Kidney (tissue), 14 donors: ENCODE measurements around the gene MRPL16. TPM values are rescaled to one million over a fixed set of nuclear protein-coding genes. Genes with fewer than 3 reads are reported as not detected.

Experiments used
- DNase-seq, 5 donors: peaks; one replicate each; pipeline ENCODE4 v3.0.0-alpha.2; 2013 to 2020
- FAIRE-seq: peaks from 2 replicates; lab custom pipeline; 2012; peaks lifted over from hg19 to GRCh38; lab: Jason Lieb, UNC
- H3K27ac ChIP-seq, 2 donors: one replicate each; pipeline ENCODE4 v1.7.0; 2013; ENCODE audit warnings: low read depth in 2 of 2, low read length in 2 of 2, inconsistent platforms in 1 of 2
- H3K27me3 ChIP-seq: one replicate; pipeline ENCODE4 v1.7.1; 2013; ENCODE audit warnings: low read length, inconsistent platforms; ENCODE audit not compliant: control insufficient read depth, insufficient read depth
- H3K36me3 ChIP-seq, 3 donors: one replicate each; pipeline versions ENCODE4 v1.7.0 to v1.7.1; 2013; ENCODE audit warnings: low read length in 3 of 3, control low read depth in 1 of 3, inconsistent platforms in 1 of 3; ENCODE audit not compliant: insufficient read depth in 3 of 3, control insufficient read depth in 2 of 3
- H3K4me1 ChIP-seq, 3 donors: one replicate each; pipeline versions ENCODE4 v1.7.0 to v1.7.1; 2013; ENCODE audit warnings: low read length in 3 of 3, inconsistent platforms in 1 of 3, low read depth in 1 of 3; ENCODE audit not compliant: control insufficient read depth in 2 of 3, insufficient read depth in 2 of 3
- H3K4me3 ChIP-seq, 3 donors: one replicate each; pipeline versions ENCODE4 v1.7.0 to v1.8.1; 2013; ENCODE audit warnings: low read length in 3 of 3, control low read depth in 1 of 3, inconsistent platforms in 1 of 3
- H3K9ac ChIP-seq, 3 donors: one replicate each; pipeline versions ENCODE4 v1.7.0 to v1.7.1; 2013; ENCODE audit warnings: low read length in 3 of 3, control low read depth in 1 of 3, inconsistent platforms in 1 of 3
- H3K9me3 ChIP-seq, 3 donors: one replicate each; pipeline versions ENCODE4 v1.7.0 to v1.7.1; 2013; ENCODE audit warnings: low read length in 3 of 3, control low read depth in 1 of 3, inconsistent platforms in 1 of 3; ENCODE audit not compliant: control insufficient read depth in 2 of 3, insufficient read depth in 1 of 3
- intact Hi-C: fragments of 100-400 bp; cut with DNase I; formaldehyde crosslinking; loops from one replicate; pipeline ENCODE4 v1.11.1; 2022
- polyA plus RNA-seq: library from polyadenylated mRNA; stranded (reverse); fragments of 350-450 nt; fragmentation: Illumina TruSeq; extraction: RNeasy Lipid Tissue Mini Kit (QIAGEN cat#74804); gene quantifications from one replicate; pipeline ENCODE4 v1.2.3, GENCODE V29; 2014; ENCODE audit warnings: low read depth, low replicate concordance; ENCODE audit not compliant: insufficient read depth
- total RNA-seq: library from RNA; stranded (reverse); fragmentation: NEBNext Ultra II Directional; extraction: Animal tissue kit (Norgen Biotek cat#: 25700); gene quantifications from one replicate; pipeline ENCODE4 v1.2.1, GENCODE V29; 2021
- TF ChIP-seq, protein P1 (sequence below): IDR thresholded peaks from 3 replicates; pipeline ENCODE4 v1.5.1; 2012; ENCODE audit warnings: mild to moderate bottlenecking, moderate library complexity, borderline replicate concordance; ENCODE audit not compliant: insufficient read depth; ENCODE audit errors: extremely low read depth
- donor health status: control.
- donor health status: control.
- donor health status: control.
- donor health status: control.
- donor health status: control.
- donor health status: DM: yes; HTN: yes; CAD: no.
- donor health status: Normal renal cell carcinoma (clear cell type).

The MRPL16 gene
- total and polyA plus RNA-seq, 2 donors from 2014 or later = 38.0 to 109 TPM

DNA sequence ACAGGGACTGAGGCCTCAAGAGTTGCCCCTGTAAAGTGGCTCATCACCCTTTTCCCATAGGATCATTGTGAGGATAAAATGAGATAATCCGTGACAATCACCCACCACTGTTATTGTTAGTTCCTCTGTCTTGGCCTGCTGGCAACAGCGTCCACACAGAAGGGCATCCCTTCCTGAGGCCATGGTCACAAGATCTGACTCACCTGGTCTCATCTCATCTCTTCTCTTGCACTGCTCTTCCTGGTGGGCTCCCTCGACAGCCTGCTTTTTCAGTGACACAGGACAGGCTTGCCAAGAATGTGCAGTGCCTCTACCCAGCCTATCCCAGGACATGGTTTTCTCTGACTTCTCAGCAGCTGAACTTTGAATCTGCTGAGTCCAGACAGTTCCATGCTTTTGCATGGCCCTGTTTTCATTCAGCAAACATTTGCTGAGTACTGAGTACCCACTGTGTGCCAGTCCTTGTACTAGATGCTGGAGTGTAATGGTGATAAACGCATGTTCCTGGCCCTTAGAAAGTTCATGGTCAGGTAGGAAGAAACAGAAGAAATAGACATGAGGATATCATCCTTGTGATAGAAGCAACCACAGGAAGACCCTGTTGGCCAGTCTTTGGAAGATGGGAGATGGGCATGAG, 52.1 kb downstream of the MRPL16 start:
- Histone ChIP-seq H3K27me3 (no peaks in the 10 kb centered on the region), H3K27ac (peak overlapping the region in 1 of 2 donors; percentile 14), H3K36me3 (peaks cover 0 to 2% (median 0%) of the 10 kb centered on the region in 3 donors), H3K9ac (no peak overlapping the region), H3K4me3 (peak overlapping the region in 2 of 3 donors; percentile 14 to 95), H3K9me3 (no peaks in the 10 kb centered on the region), H3K4me1 (peaks cover 0 to 28% (median 14%) of the 10 kb centered on the region in 3 donors)
- intact Hi-C loops = no loop called here
- TF ChIP-seq, protein P1, sequence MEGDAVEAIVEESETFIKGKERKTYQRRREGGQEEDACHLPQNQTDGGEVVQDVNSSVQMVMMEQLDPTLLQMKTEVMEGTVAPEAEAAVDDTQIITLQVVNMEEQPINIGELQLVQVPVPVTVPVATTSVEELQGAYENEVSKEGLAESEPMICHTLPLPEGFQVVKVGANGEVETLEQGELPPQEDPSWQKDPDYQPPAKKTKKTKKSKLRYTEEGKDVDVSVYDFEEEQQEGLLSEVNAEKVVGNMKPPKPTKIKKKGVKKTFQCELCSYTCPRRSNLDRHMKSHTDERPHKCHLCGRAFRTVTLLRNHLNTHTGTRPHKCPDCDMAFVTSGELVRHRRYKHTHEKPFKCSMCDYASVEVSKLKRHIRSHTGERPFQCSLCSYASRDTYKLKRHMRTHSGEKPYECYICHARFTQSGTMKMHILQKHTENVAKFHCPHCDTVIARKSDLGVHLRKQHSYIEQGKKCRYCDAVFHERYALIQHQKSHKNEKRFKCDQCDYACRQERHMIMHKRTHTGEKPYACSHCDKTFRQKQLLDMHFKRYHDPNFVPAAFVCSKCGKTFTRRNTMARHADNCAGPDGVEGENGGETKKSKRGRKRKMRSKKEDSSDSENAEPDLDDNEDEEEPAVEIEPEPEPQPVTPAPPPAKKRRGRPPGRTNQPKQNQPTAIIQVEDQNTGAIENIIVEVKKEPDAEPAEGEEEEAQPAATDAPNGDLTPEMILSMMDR = no peak
- no peak for FAIRE-seq
- no peak for DNase-seq

DNA sequence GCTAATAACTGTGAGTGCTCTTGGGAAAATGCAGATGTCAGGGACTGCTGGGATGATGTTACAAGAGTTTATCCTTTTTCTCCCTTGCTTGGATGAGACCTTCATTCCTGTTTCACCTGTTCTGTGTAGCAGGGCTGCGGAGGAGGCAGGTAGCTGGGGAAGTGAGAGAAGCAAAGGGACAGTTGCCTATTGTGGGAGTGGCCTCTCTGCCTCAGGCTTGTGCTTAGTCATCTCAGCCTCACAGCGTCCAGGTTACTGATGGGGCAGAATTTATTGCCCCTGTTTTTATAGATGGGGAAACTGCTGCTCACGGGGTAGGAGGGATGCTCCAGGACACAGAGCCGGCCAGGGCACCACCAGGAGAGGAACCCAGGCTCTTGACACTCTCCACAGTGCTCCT, 53.7 kb downstream of the MRPL16 start:
- peaks cover 0 to 2% (median 0%) of the 10 kb centered on the region in 3 donors for H3K36me3 ChIP-seq
- no peaks in the 10 kb centered on the region for H3K9me3 ChIP-seq
- FAIRE-seq (no peak), DNase-seq (peak in 1 of 5 donors; percentile 11)
- peak overlapping the region in 2 of 3 donors; percentile 66 to 95 for H3K4me3 ChIP-seq
- H3K9ac ChIP-seq = peak overlapping the region in 1 of 3 donors; percentile 93
- peaks cover 0 to 20% (median 14%) of the 10 kb centered on the region in 3 donors for H3K4me1 ChIP-seq
- peak overlapping the region; percentile 43 to 96 for H3K27ac ChIP-seq
- intact Hi-C loops = no loop called here
- no peaks in the 10 kb centered on the region for H3K27me3 ChIP-seq
- TF ChIP-seq, protein P1 = no peak

DNA sequence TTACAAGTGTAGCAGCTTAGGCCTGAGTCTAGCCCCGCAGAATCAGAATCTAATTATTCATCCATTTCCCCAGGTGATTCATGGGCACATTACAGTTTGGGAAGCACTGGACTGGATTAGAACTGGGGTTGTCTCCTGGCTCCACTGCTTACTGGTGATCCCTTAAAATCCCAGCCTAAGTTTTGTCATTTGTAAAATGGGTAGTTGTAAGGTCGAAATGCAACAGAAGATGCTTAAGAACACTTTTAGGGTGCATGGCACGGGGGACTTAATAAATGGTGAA, 54.1 kb downstream of the MRPL16 start:
- peaks cover 0 to 2% (median 0%) of the 10 kb centered on the region in 3 donors for H3K36me3 ChIP-seq
- peak overlapping the region in 2 of 3 donors; percentile 66 to 95 for H3K4me3 ChIP-seq
- H3K4me1 ChIP-seq = peaks cover 0 to 19% (median 14%) of the 10 kb centered on the region in 3 donors
- no peaks in the 10 kb centered on the region for H3K27me3 ChIP-seq
- H3K27ac ChIP-seq = peak overlapping the region; percentile 95 to 96
- no peaks in the 10 kb centered on the region for H3K9me3 ChIP-seq
- TF ChIP-seq, protein P1 = no peak
- peak overlapping the region in 1 of 3 donors; percentile 93 for H3K9ac ChIP-seq
- DNase-seq = no peak
- no peak for FAIRE-seq
- intact Hi-C loops = no loop called here

Other genes starting within 250 kb of the MRPL16 start
- 53.8 TPM for gene OSBP, start 195.0 kb downstream of the MRPL16 start, total RNA-seq
- gene OSBP, start 195.0 kb downstream of the MRPL16 start, polyA plus RNA-seq = 25.9 TPM
- gene PATL1, start 141.7 kb downstream of the MRPL16 start, total RNA-seq = 35.4 TPM
- 12.3 TPM for gene PATL1, start 141.7 kb downstream of the MRPL16 start, polyA plus RNA-seq
- gene OR10V1, start 96.9 kb downstream of the MRPL16 start, total RNA-seq = not detected
- not detected for gene OR10V1, start 96.9 kb downstream of the MRPL16 start, polyA plus RNA-seq
- gene STX3, start 55.4 kb downstream of the MRPL16 start, total RNA-seq = 43.2 TPM
- gene STX3, start 55.4 kb downstream of the MRPL16 start, polyA plus RNA-seq = 57.2 TPM
- not detected for gene CBLIF, start 34.7 kb upstream of the MRPL16 start, total RNA-seq
- gene CBLIF, start 34.7 kb upstream of the MRPL16 start, polyA plus RNA-seq = not detected
- gene TCN1, start 55.7 kb upstream of the MRPL16 start, total RNA-seq = 1.8 TPM
- gene TCN1, start 55.7 kb upstream of the MRPL16 start, polyA plus RNA-seq = not detected
- not detected for gene OOSP3, start 68.0 kb upstream of the MRPL16 start, total RNA-seq
- not detected for gene OOSP3, start 68.0 kb upstream of the MRPL16 start, polyA plus RNA-seq
- gene OOSP1, start 127.7 kb upstream of the MRPL16 start, total RNA-seq = not detected
- not detected for gene OOSP1, start 127.7 kb upstream of the MRPL16 start, polyA plus RNA-seq
- gene OOSP4A, start 153.3 kb upstream of the MRPL16 start, total RNA-seq = not detected
- gene OOSP4A, start 153.3 kb upstream of the MRPL16 start, polyA plus RNA-seq = not detected
- gene OOSP4B, start 206.4 kb upstream of the MRPL16 start, total RNA-seq = not detected
- not detected for gene OOSP4B, start 206.4 kb upstream of the MRPL16 start, polyA plus RNA-seq
- not detected for gene OOSP2, start 229.6 kb upstream of the MRPL16 start, total RNA-seq
- gene OOSP2, start 229.6 kb upstream of the MRPL16 start, polyA plus RNA-seq = not detected
- gene MS4A3, start 245.9 kb upstream of the MRPL16 start, total RNA-seq = not detected
- gene MS4A3, start 245.9 kb upstream of the MRPL16 start, polyA plus RNA-seq = not detected